HCT116 (cell line): ENCODE measurements around the gene CACNA1C.

Source experiments
- ATF3 ChIP-seq: IDR thresholded peaks from 2 replicates; pipeline ENCODE4 v1.6.1; 2012
- EZH2 ChIP-seq: fragments of 200-600 bp; sonication (generic); IDR thresholded peaks from 2 replicates; pipeline ENCODE4 v1.6.1; 2017; ENCODE audit warnings: antibody characterized with exemption, mixed run types
- EZH2phosphoT487 ChIP-seq: fragments of 200-600 bp; IDR thresholded peaks from 2 replicates; pipeline ENCODE4 v1.6.1; 2018; ENCODE audit warnings: antibody characterized with exemption, borderline replicate concordance
- JUND ChIP-seq: IDR thresholded peaks from 2 replicates; pipeline ENCODE4 v1.6.1; 2012
- POLR2A ChIP-seq: IDR thresholded peaks from 2 replicates; pipeline ENCODE4 v1.7.0; 2011; ENCODE audit warnings: borderline replicate concordance; ENCODE audit not compliant: insufficient read depth, insufficient read length; ENCODE audit errors: extremely low read depth
- POLR2AphosphoS5 ChIP-seq: IDR thresholded peaks from 2 replicates; pipeline ENCODE4 v1.6.1; 2011; ENCODE audit warnings: mild to moderate bottlenecking, low read depth, low read length, moderate library complexity
- REST ChIP-seq: IDR thresholded peaks from 2 replicates; pipeline ENCODE4 v1.6.1; 2012; ENCODE audit warnings: low read depth
- SRF ChIP-seq: IDR thresholded peaks from 2 replicates; pipeline ENCODE4 v1.6.1; 2012; ENCODE audit warnings: low read depth
- YY1 ChIP-seq: IDR thresholded peaks from 2 replicates; pipeline ENCODE4 v1.6.1; 2011; ENCODE audit warnings: low read length, low read depth, moderate library complexity, mild to moderate bottlenecking; ENCODE audit not compliant: insufficient replicate concordance; ENCODE audit errors: extremely low read depth
- ZFX ChIP-seq: fragments of 450-650 bp; IDR thresholded peaks from 2 replicates; pipeline ENCODE4 v1.6.1; 2017
- TF ChIP-seq, protein P1 (sequence below), 3 experiments: fragments of 200-600 bp in 1 of 3; sonication (generic) in 1 of 3; IDR thresholded peaks in 2 of 3; conservative IDR thresholded peaks in 1 of 3; 2 replicates each; pipeline ENCODE4 v1.5.1; 2012 to 2017; ENCODE audit warnings: low read depth in 2 of 3, low read length in 2 of 3, antibody characterized with exemption in 1 of 3, borderline replicate concordance in 1 of 3, control low read depth in 1 of 3, mild to moderate bottlenecking in 1 of 3, mixed read lengths in 1 of 3, mixed run types in 1 of 3, moderate library complexity in 1 of 3; ENCODE audit not compliant: insufficient read depth in 1 of 3
- TF ChIP-seq, protein P2 (sequence below): IDR thresholded peaks from 2 replicates; pipeline ENCODE4 v1.6.1; 2011; ENCODE audit warnings: mild to moderate bottlenecking, low read length, moderate library complexity; ENCODE audit not compliant: insufficient replicate concordance; ENCODE audit errors: extremely low read depth
- TF ChIP-seq, protein P3 (sequence below): IDR thresholded peaks from 2 replicates; pipeline ENCODE4 v1.6.1; 2012

- TF ChIP-seq, protein P1, sequence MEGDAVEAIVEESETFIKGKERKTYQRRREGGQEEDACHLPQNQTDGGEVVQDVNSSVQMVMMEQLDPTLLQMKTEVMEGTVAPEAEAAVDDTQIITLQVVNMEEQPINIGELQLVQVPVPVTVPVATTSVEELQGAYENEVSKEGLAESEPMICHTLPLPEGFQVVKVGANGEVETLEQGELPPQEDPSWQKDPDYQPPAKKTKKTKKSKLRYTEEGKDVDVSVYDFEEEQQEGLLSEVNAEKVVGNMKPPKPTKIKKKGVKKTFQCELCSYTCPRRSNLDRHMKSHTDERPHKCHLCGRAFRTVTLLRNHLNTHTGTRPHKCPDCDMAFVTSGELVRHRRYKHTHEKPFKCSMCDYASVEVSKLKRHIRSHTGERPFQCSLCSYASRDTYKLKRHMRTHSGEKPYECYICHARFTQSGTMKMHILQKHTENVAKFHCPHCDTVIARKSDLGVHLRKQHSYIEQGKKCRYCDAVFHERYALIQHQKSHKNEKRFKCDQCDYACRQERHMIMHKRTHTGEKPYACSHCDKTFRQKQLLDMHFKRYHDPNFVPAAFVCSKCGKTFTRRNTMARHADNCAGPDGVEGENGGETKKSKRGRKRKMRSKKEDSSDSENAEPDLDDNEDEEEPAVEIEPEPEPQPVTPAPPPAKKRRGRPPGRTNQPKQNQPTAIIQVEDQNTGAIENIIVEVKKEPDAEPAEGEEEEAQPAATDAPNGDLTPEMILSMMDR (IDR thresholded peaks at IDR 0.05 in 2 of 3, conservative IDR thresholded peaks at IDR 0.05 in 1 of 3; ENCODE audit: borderline replicate concordance in 1 of 3, insufficient read depth in 1 of 3, low read depth in 2 of 3, low read length in 2 of 3), result no peak
- TF ChIP-seq POLR2A, result no peak
- no peak for TF ChIP-seq EZH2
- TF ChIP-seq, protein P2, sequence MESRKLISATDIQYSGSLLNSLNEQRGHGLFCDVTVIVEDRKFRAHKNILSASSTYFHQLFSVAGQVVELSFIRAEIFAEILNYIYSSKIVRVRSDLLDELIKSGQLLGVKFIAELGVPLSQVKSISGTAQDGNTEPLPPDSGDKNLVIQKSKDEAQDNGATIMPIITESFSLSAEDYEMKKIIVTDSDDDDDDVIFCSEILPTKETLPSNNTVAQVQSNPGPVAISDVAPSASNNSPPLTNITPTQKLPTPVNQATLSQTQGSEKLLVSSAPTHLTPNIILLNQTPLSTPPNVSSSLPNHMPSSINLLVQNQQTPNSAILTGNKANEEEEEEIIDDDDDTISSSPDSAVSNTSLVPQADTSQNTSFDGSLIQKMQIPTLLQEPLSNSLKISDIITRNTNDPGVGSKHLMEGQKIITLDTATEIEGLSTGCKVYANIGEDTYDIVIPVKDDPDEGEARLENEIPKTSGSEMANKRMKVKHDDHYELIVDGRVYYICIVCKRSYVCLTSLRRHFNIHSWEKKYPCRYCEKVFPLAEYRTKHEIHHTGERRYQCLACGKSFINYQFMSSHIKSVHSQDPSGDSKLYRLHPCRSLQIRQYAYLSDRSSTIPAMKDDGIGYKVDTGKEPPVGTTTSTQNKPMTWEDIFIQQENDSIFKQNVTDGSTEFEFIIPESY, result no peak
- TF ChIP-seq ATF3, result no peak
- no peak for TF ChIP-seq SRF
- no peak for TF ChIP-seq POLR2AphosphoS5
- no peak for TF ChIP-seq REST
- TF ChIP-seq JUND, result no peak
- TF ChIP-seq YY1, result no peak
- TF ChIP-seq EZH2phosphoT487, result no peak
- TF ChIP-seq ZFX, result no peak
- TF ChIP-seq, protein P3, sequence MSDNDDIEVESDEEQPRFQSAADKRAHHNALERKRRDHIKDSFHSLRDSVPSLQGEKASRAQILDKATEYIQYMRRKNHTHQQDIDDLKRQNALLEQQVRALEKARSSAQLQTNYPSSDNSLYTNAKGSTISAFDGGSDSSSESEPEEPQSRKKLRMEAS, result no peak
Measured at GRCh38 chr12:2286047-2286446, 233.3 kb downstream of the CACNA1C start.
